GM23338 (cell line): ENCODE measurements around the gene AQP6. TPM values are rescaled to one million over a fixed set of nuclear protein-coding genes. Genes with fewer than 3 reads are reported as not detected.

Experiments used
- ATAC-seq: fragments of 200-7000 bp; cut with Tn5 transposase; 3 replicates; pipeline ENCODE4 v1.9.1; 2020
- DNase-seq: peaks from one replicate; pipeline ENCODE4 v3.0.0-alpha.2; 2015; ENCODE audit warnings: low spot score
- H2AFZ ChIP-seq: fragments of 200-600 bp; sonication (generic); 2 replicates; pipeline ENCODE4 v1.8.0; 2016; ENCODE audit warnings: antibody characterized with exemption, mild to moderate bottlenecking, moderate library complexity
- H3F3A ChIP-seq: fragments of 200-600 bp; sonication (generic); replicated peaks from 2 replicates; pipeline ENCODE4 v1.8.0; 2017; ENCODE audit warnings: antibody characterized with exemption, mixed run types, low read depth
- H3K27ac ChIP-seq: fragments of 200-600 bp; sonication (generic); 2 replicates; pipeline ENCODE4 v1.6.1; 2016; ENCODE audit warnings: low read depth
- H3K27me3 ChIP-seq: fragments of 200-600 bp; sonication (generic); 2 replicates; pipeline ENCODE4 v1.8.0; 2016; ENCODE audit warnings: mild to moderate bottlenecking, mixed run types, moderate library complexity; ENCODE audit not compliant: insufficient read depth
- H3K36me3 ChIP-seq: fragments of 200-600 bp; sonication (generic); 2 replicates; pipeline ENCODE4 v1.8.0; 2016; ENCODE audit warnings: mild to moderate bottlenecking; ENCODE audit not compliant: insufficient read depth
- H3K4me1 ChIP-seq: fragments of 200-600 bp; sonication (generic); 2 replicates; pipeline ENCODE4 v1.8.0; 2016; ENCODE audit warnings: mild to moderate bottlenecking, moderate library complexity; ENCODE audit not compliant: insufficient read depth
- H3K4me2 ChIP-seq: fragments of 200-600 bp; sonication (generic); 2 replicates; pipeline ENCODE4 v1.7.1; 2017; ENCODE audit warnings: mixed run types
- H3K4me3 ChIP-seq: fragments of 200-600 bp; sonication (generic); 2 replicates; pipeline ENCODE4 v1.6.1; 2016; ENCODE audit warnings: mixed run types
- H3K79me2 ChIP-seq: fragments of 200-600 bp; sonication (generic); replicated peaks from 2 replicates; pipeline ENCODE4 v1.8.0; 2017; ENCODE audit warnings: mild to moderate bottlenecking; ENCODE audit not compliant: insufficient read depth
- H3K9me2 ChIP-seq: fragments of 200-600 bp; sonication (generic); 2 replicates; pipeline ENCODE4 v1.8.0; 2017; ENCODE audit not compliant: insufficient read depth
- H4K20me1 ChIP-seq: fragments of 200-600 bp; sonication (generic); replicated peaks from 2 replicates; pipeline ENCODE4 v1.8.0; 2017; ENCODE audit warnings: mild to moderate bottlenecking; ENCODE audit not compliant: insufficient read depth
- H3K27ac Mint-ChIP-seq: 2 replicates; pipeline ENCODE4 v1.8.0; 2020; ENCODE audit warnings: inconsistent platforms, mild to moderate bottlenecking, moderate library complexity, mixed read lengths
- H3K27me3 Mint-ChIP-seq: 3 replicates; pipeline ENCODE4 v1.8.0; 2022; ENCODE audit warnings: low read depth, mild to moderate bottlenecking, moderate library complexity, mixed read lengths, inconsistent platforms; ENCODE audit not compliant: insufficient read depth, poor library complexity
- H3K36me3 Mint-ChIP-seq: 3 replicates; pipeline ENCODE4 v1.8.0; 2021; ENCODE audit warnings: low read depth, mild to moderate bottlenecking, inconsistent platforms, moderate library complexity, mixed read lengths
- H3K4me1 Mint-ChIP-seq: 3 replicates; pipeline ENCODE4 v1.8.0; 2020; ENCODE audit warnings: mild to moderate bottlenecking, inconsistent platforms, mixed read lengths
- H3K4me3 Mint-ChIP-seq: 3 replicates; pipeline ENCODE4 v1.8.0; 2021; ENCODE audit warnings: moderate library complexity, mild to moderate bottlenecking, inconsistent platforms, mixed read lengths
- H3K9me3 Mint-ChIP-seq: 3 replicates; pipeline ENCODE4 v1.8.0; 2020; ENCODE audit warnings: moderate library complexity, mild to moderate bottlenecking, inconsistent platforms, mixed read lengths
- CREB1 ChIP-seq: fragments of 250-450 bp; sonication (Bioruptor Pico); IDR thresholded peaks from 2 replicates; pipeline ENCODE4 v1.5.0; 2020; ENCODE audit warnings: low read depth, mild to moderate bottlenecking, moderate library complexity
- CTCF ChIP-seq, 2 experiments: fragments of 200-600 bp in 1 of 2; sonication (generic) in 1 of 2; conservative IDR thresholded peaks; 2 replicates each; pipeline versions ENCODE4 v1.5.1 to v1.6.1; 2016 to 2017; ENCODE audit warnings: antibody characterized with exemption in 2 of 2, low read depth in 2 of 2, mild to moderate bottlenecking in 2 of 2, moderate library complexity in 1 of 2
- EZH2 ChIP-seq: fragments of 200-600 bp; sonication (generic); IDR thresholded peaks from one replicate; pipeline ENCODE4 v1.8.0; 2017; ENCODE audit warnings: antibody characterized with exemption, mild to moderate bottlenecking, low read depth; ENCODE audit not compliant: unreplicated experiment
- EZH2phosphoT487 ChIP-seq: fragments of 200-600 bp; sonication (generic); IDR thresholded peaks from one replicate; pipeline ENCODE4 v1.8.1; 2018; ENCODE audit warnings: antibody characterized with exemption; ENCODE audit not compliant: unreplicated experiment
- JUNB ChIP-seq: IDR thresholded peaks from one replicate; pipeline ENCODE4 v1.6.1; 2016; ENCODE audit warnings: antibody characterized with exemption; ENCODE audit not compliant: unreplicated experiment
- NANOG ChIP-seq: IDR thresholded peaks from 2 replicates; pipeline ENCODE4 v1.6.1; 2016; ENCODE audit warnings: antibody characterized with exemption, borderline replicate concordance
- ZNF114 ChIP-seq: fragments of 250-450 bp; sonication (Bioruptor Pico); IDR thresholded peaks from 2 replicates; pipeline ENCODE4 v1.5.0; 2020; ENCODE audit warnings: mild to moderate bottlenecking, moderate library complexity
- ZNF331 ChIP-seq: fragments of 250-450 bp; sonication (Bioruptor Pico); IDR thresholded peaks from 2 replicates; pipeline ENCODE4 v1.5.0; 2020; ENCODE audit warnings: low read depth, mild to moderate bottlenecking, moderate library complexity
- polyA plus RNA-seq: library from polyadenylated mRNA; unstranded; fragments of >200 nt; fragmentation: Nextera tagmentation; extraction: Ambion mirVana; gene quantifications from 2 replicates; pipeline ENCODE4 v1.2.1, GENCODE V29; 2016
- total RNA-seq: library from RNA; depleted of rRNA; stranded (reverse); fragments of >200 nt; shearing (Covaris generic); gene quantifications from 2 replicates; pipeline ENCODE4 v1.2.3, GENCODE V29; 2014
- TF ChIP-seq, protein P1 (sequence below): IDR thresholded peaks from one replicate; pipeline ENCODE4 v1.6.1; 2018; ENCODE audit warnings: antibody characterized with exemption; ENCODE audit not compliant: unreplicated experiment

The AQP6 gene
- total and polyA plus RNA-seq, 2 experiments from 2014 or later = 0.08 TPM; not detected in 1

- no peaks in the 10 kb centered on the region for H3K27me3 ChIP-seq
- peaks cover 10% of the 10 kb centered on the region; the same call in 1 of the 2 replicates for H3K36me3 ChIP-seq
- no peaks in the 10 kb centered on the region for H3F3A ChIP-seq
- peaks cover 25% of the 10 kb centered on the region for H3K36me3 Mint-ChIP-seq
- no peak overlapping the region for H3K4me2 ChIP-seq
- peaks cover 3% of the 10 kb centered on the region for H3K27me3 Mint-ChIP-seq
- H3K4me1 ChIP-seq = peaks cover 6% of the 10 kb centered on the region; the same call in 1 of the 2 replicates
- no peak overlapping the region for H3K27ac Mint-ChIP-seq
- peaks cover 6% of the 10 kb centered on the region for H4K20me1 ChIP-seq
- no peaks in the 10 kb centered on the region for H3K9me2 ChIP-seq
- no peak overlapping the region for H3K4me3 ChIP-seq
- H3K79me2 ChIP-seq = peaks cover 65% of the 10 kb centered on the region
- no peak for DNase-seq
- peaks cover 13% of the 10 kb centered on the region for H3K4me1 Mint-ChIP-seq
- no peak overlapping the region for H2AFZ ChIP-seq
- no peak for ATAC-seq
- TF ChIP-seq CREB1 (CRISPR knock-in tag) (no peak), ZNF114 (CRISPR knock-in tag) (no peak)
- H3K27ac ChIP-seq = no peak overlapping the region
- H3K9me3 Mint-ChIP-seq = no peaks in the 10 kb centered on the region
- H3K4me3 Mint-ChIP-seq = no peak overlapping the region
These were observed 44.9 kb downstream of the AQP6 start for GRCh38 chr12:50017641-50018040.

GRCh38 chr12:50018154-50018553 is 45.4 kb downstream of the AQP6 start:
- TF ChIP-seq CTCF (conservative IDR thresholded peaks at IDR 0.05; ENCODE audit: low read depth in 2 of 2) (no peak), ZNF331 (no peak), NANOG (no peak), EZH2phosphoT487 (no peak)
- Mint-ChIP-seq H3K9me3 (no peaks in the 10 kb centered on the region), H3K4me3 (peak overlapping the region; percentile 2; the same call in 1 of the 3 replicates), H3K27me3 (peaks cover 3% of the 10 kb centered on the region), H3K4me1 (peaks cover 13% of the 10 kb centered on the region), H3K27ac (peak overlapping the region; percentile 26; the same call in 1 of the 2 replicates), H3K36me3 (peaks cover 25% of the 10 kb centered on the region)
- Histone ChIP-seq H3K4me2 (no peak overlapping the region), H3K79me2 (peaks cover 70% of the 10 kb centered on the region), H4K20me1 (peaks cover 6% of the 10 kb centered on the region), H3K36me3 (peaks cover 10% of the 10 kb centered on the region; the same call in 1 of the 2 replicates), H3K4me1 (peaks cover 6% of the 10 kb centered on the region; the same call in 1 of the 2 replicates), H3K4me3 (no peak overlapping the region), H3K9me2 (no peaks in the 10 kb centered on the region), H3K27ac (no peak overlapping the region), H3F3A (no peaks in the 10 kb centered on the region), H2AFZ (no peak overlapping the region), H3K27me3 (no peaks in the 10 kb centered on the region)
- ATAC-seq (no peak), DNase-seq (peak; percentile 28)

DNA sequence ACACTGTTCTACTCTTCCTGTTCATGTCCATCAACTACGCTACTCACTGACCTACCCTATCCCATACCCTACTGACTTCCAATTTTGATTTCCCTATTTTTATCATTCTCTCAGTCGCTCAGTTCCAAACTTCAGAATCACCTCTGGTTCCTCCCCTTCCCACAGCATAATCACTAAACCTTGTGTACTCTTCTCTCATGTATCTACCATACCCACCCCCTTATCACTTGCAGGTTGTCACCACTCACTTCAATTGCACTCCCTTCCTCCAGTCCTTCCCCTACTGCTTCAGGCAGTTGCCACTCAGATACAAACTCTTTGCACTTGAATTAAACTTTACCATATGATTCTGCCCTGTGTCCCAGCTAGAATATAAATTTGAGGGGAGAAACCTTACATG is 46.2 kb downstream of the AQP6 start:
- H3K9me3 Mint-ChIP-seq = no peaks in the 10 kb centered on the region
- H3K27ac Mint-ChIP-seq = 0 out of 2 replicates have a peak overlapping the region, but pooled peaks have one; percentile 14
- peaks cover 6% of the 10 kb centered on the region; the same call in 1 of the 2 replicates for H3K4me1 ChIP-seq
- peaks cover 3% of the 10 kb centered on the region for H3K27me3 Mint-ChIP-seq
- DNase-seq (no peak), ATAC-seq (no peak)
- H2AFZ ChIP-seq = no peak overlapping the region
- no peaks in the 10 kb centered on the region for H3F3A ChIP-seq
- H4K20me1 ChIP-seq = peaks cover 6% of the 10 kb centered on the region
- H3K9me2 ChIP-seq = no peaks in the 10 kb centered on the region
- peaks cover 13% of the 10 kb centered on the region for H3K4me1 Mint-ChIP-seq
- no peaks in the 10 kb centered on the region for H3K27me3 ChIP-seq
- peaks cover 78% of the 10 kb centered on the region for H3K79me2 ChIP-seq
- H3K27ac ChIP-seq = no peak overlapping the region
- H3K36me3 ChIP-seq = peaks cover 6% of the 10 kb centered on the region; the same call in 1 of the 2 replicates
- no peak overlapping the region for H3K4me3 ChIP-seq
- H3K4me3 Mint-ChIP-seq = no peak overlapping the region
- no peak overlapping the region for H3K4me2 ChIP-seq
- peaks cover 17% of the 10 kb centered on the region for H3K36me3 Mint-ChIP-seq
- TF ChIP-seq, protein P1, sequence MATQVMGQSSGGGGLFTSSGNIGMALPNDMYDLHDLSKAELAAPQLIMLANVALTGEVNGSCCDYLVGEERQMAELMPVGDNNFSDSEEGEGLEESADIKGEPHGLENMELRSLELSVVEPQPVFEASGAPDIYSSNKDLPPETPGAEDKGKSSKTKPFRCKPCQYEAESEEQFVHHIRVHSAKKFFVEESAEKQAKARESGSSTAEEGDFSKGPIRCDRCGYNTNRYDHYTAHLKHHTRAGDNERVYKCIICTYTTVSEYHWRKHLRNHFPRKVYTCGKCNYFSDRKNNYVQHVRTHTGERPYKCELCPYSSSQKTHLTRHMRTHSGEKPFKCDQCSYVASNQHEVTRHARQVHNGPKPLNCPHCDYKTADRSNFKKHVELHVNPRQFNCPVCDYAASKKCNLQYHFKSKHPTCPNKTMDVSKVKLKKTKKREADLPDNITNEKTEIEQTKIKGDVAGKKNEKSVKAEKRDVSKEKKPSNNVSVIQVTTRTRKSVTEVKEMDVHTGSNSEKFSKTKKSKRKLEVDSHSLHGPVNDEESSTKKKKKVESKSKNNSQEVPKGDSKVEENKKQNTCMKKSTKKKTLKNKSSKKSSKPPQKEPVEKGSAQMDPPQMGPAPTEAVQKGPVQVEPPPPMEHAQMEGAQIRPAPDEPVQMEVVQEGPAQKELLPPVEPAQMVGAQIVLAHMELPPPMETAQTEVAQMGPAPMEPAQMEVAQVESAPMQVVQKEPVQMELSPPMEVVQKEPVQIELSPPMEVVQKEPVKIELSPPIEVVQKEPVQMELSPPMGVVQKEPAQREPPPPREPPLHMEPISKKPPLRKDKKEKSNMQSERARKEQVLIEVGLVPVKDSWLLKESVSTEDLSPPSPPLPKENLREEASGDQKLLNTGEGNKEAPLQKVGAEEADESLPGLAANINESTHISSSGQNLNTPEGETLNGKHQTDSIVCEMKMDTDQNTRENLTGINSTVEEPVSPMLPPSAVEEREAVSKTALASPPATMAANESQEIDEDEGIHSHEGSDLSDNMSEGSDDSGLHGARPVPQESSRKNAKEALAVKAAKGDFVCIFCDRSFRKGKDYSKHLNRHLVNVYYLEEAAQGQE = no peak
- TF ChIP-seq EZH2phosphoT487 (no peak), ZNF114 (CRISPR knock-in tag) (no peak), JUNB (no peak), CREB1 (CRISPR knock-in tag) (no peak), EZH2 (no peak)
